GM06990 (cell line): ENCODE results near the gene SFT2D2.
"Not testable (repeated sequence)": the region's sequence is repeated elsewhere in the genome, so short reads cannot be mapped to it uniquely, and the experiment has no call there.

Source experiments
- DNase-seq: peaks from one replicate; pipeline ENCODE4 v3.0.0-alpha.2; 2011; ENCODE audit not compliant: insufficient read length; ENCODE audit errors: extremely low read depth
- H3K27me3 ChIP-seq: replicated peaks from 2 replicates; pipeline ENCODE4 v1.6.0; 2011; ENCODE audit warnings: low read length; ENCODE audit not compliant: control insufficient read depth, insufficient read depth
- H3K36me3 ChIP-seq: 2 replicates; pipeline ENCODE4 v1.5.1; 2011; ENCODE audit warnings: low read length; ENCODE audit not compliant: control insufficient read depth, insufficient read depth
- H3K4me3 ChIP-seq: replicated peaks from 2 replicates; pipeline ENCODE4 v1.5.1; 2011; ENCODE audit warnings: low read depth, mild to moderate bottlenecking, control low read depth, low read length
- CTCF ChIP-seq: IDR thresholded peaks from 2 replicates; pipeline ENCODE4 v1.5.1; 2011; ENCODE audit warnings: low read length, control low read depth, mild to moderate bottlenecking, inconsistent platforms; ENCODE audit not compliant: insufficient read depth, poor library complexity, severe bottlenecking

The SFT2D2 gene

GRCh38 chr1:168202941-168203654 is 22.7 kb upstream of the SFT2D2 start:
- no peak for TF ChIP-seq CTCF
- H3K36me3 ChIP-seq = peaks cover 3% of the 10 kb centered on the region
- H3K27me3 ChIP-seq = no peaks in the 10 kb centered on the region
- no peak overlapping the region for H3K4me3 ChIP-seq
- no peak for DNase-seq

GRCh38 chr1:168206111-168206510 is 19.7 kb upstream of the SFT2D2 start:
- Histone ChIP-seq H3K36me3 (peaks cover 3% of the 10 kb centered on the region), H3K27me3 (no peaks in the 10 kb centered on the region), H3K4me3 (no peak overlapping the region)
- no peak for DNase-seq
- TF ChIP-seq CTCF = no peak

- not testable (repeated sequence) for H3K27me3 ChIP-seq, H3K36me3 ChIP-seq
Observed at GRCh38 chr1:168207673-168208072, 18.1 kb upstream of the SFT2D2 start.

GRCh38 chr1:168210312-168210711 is 15.5 kb upstream of the SFT2D2 start:
- TF ChIP-seq CTCF = no peak
- H3K4me3 ChIP-seq = no peak overlapping the region
- H3K36me3 ChIP-seq = no peaks in the 10 kb centered on the region
- DNase-seq = no peak
- no peaks in the 10 kb centered on the region for H3K27me3 ChIP-seq

More at GRCh38 chr1:168207673-168208072, 18.1 kb upstream of the SFT2D2 start:
- not testable (repeated sequence) for DNase-seq, H3K4me3 ChIP-seq

- no peaks in the 10 kb centered on the region for H3K36me3 ChIP-seq
- no peak for DNase-seq
- no peak overlapping the region for H3K4me3 ChIP-seq
- TF ChIP-seq CTCF = no peak
- H3K27me3 ChIP-seq = no peaks in the 10 kb centered on the region
Observed at GRCh38 chr1:168213349-168213748, 12.5 kb upstream of the SFT2D2 start.

- no peak overlapping the region for H3K4me3 ChIP-seq
- TF ChIP-seq CTCF = no peak
- no peak for DNase-seq
- no peaks in the 10 kb centered on the region for H3K27me3 ChIP-seq
- no peaks in the 10 kb centered on the region for H3K36me3 ChIP-seq
Observed at GRCh38 chr1:168216171-168216570, 9.6 kb upstream of the SFT2D2 start.
